ENCODE data around the gene ACOT12.

ACOT12 gene

DNA sequence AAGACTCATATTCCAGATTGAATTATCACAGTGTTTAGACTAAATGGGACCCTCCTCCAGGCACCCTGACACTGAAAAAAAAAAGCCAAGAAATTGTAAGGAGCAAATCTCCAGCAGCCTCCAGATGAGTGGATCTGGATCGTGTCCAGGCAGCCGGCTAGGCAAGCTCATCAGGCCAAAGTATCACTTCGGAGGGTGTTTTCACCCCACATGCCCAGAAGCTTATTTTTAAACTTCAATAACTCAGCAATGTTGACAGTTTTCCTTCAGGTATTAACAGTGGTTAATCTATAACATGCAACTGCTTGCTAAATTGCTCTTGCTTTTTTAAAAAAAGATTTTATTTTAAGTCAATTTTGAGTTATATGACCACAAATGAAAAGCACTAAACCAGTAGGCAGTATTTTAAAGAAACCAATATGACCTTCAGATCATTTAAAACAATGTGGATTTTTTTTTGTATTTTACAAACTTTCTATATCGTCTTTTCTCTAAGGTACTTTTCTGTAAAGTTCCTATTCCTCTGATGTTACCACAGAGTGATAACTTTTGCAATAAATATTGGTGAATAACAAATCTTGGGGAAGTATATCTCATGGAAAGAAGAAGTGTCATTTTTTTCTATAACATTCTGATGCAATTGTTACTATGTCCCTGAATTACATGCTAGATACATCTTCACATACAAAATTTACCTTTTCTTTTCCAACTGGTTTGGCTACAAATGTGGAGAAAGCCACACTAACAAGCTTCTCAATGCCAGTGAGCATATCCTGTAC lies 30.7 kb downstream of the ACOT12 start:
- intact Hi-C loops (cut with DNase I; ENCODE audit: low total_unique reads), result no loop called here
- TF ChIP-seq, protein P1, sequence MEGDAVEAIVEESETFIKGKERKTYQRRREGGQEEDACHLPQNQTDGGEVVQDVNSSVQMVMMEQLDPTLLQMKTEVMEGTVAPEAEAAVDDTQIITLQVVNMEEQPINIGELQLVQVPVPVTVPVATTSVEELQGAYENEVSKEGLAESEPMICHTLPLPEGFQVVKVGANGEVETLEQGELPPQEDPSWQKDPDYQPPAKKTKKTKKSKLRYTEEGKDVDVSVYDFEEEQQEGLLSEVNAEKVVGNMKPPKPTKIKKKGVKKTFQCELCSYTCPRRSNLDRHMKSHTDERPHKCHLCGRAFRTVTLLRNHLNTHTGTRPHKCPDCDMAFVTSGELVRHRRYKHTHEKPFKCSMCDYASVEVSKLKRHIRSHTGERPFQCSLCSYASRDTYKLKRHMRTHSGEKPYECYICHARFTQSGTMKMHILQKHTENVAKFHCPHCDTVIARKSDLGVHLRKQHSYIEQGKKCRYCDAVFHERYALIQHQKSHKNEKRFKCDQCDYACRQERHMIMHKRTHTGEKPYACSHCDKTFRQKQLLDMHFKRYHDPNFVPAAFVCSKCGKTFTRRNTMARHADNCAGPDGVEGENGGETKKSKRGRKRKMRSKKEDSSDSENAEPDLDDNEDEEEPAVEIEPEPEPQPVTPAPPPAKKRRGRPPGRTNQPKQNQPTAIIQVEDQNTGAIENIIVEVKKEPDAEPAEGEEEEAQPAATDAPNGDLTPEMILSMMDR (IDR thresholded peaks at IDR 0.05), result no peak
- Histone ChIP-seq H3K36me3 (no peaks in the 10 kb centered on the region), H3K4me1 (no peaks in the 10 kb centered on the region), H3K4me3 (no peak overlapping the region), H3K27ac (no peak overlapping the region), H3K27me3 (no peaks in the 10 kb centered on the region), H3K9me3 (no peaks in the 10 kb centered on the region)
- DNase-seq, result no peak

DNA sequence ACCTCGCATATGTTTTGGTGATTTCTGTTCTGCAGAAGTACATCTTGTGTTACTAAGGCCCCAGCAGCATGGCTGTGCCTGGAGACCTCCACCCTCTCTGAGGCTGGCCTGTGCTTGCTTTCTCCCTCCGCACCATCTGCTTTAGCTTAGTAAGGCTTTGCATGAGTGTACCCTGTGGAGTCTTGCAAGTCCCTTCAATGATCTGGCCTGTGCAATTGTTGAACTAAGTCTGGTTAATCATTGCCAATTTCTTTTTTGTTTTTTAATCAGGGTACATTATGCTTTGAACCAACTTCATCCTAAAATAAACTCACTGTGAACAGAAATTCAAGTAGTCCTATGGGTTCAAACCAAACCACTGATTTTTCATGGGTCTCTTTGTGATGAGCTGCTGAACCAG lies 32.3 kb downstream of the ACOT12 start:
- Histone ChIP-seq H3K9me3 (no peaks in the 10 kb centered on the region), H3K4me1 (no peaks in the 10 kb centered on the region), H3K36me3 (no peaks in the 10 kb centered on the region), H3K27me3 (no peaks in the 10 kb centered on the region), H3K27ac (no peak overlapping the region), H3K4me3 (no peak overlapping the region)
- TF ChIP-seq, protein P1 (IDR thresholded peaks at IDR 0.05), result no peak
- no peak for DNase-seq
- intact Hi-C loops (cut with DNase I; ENCODE audit: low total_unique reads), result no loop called here

DNA sequence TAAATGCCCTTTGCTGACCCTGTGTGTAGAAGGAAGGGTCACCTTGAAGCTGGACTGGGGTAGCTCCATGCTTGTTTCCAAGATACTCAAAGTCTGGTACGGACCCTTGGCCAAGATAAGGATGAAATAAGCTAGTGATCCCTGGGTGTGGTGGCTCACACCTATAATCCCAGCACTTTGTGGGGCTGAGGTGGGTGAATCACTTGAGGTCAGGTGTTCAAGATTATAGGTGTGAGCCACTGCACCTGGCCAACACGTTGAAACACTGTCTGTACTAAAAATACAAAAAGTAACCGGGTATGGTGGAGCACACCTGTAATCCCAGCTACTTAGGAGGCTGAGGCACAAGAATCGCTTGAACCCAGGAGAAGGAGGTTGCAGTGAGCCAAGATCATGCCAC lies 33.3 kb downstream of the ACOT12 start:
- intact Hi-C loops (cut with DNase I; ENCODE audit: low total_unique reads), result no loop called here
- no peak overlapping the region for H3K4me3 ChIP-seq
- DNase-seq, result no peak
- TF ChIP-seq, protein P1 (IDR thresholded peaks at IDR 0.05), result no peak
- H3K4me1 ChIP-seq, result no peaks in the 10 kb centered on the region
- no peaks in the 10 kb centered on the region for H3K27me3 ChIP-seq
- H3K27ac ChIP-seq, result no peak overlapping the region
- no peaks in the 10 kb centered on the region for H3K36me3 ChIP-seq
- no peaks in the 10 kb centered on the region for H3K9me3 ChIP-seq

DNA sequence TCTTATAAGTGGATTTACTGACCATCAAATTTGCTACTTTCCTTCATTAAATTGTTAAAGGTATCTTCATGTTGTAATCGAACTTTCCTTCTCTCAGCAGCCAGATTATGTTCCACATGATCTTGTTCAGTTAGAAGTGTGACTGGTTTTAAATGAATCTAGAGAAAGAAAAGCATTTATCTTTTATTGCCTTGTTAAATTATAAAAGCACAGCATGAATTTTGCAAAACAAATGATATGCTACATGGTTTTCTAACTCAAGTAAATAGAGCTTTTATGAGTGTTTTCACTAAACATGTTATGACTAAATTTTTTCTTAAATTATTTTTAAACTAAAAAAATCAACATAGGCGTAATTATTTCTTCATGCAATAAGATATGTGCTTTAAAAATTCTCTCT lies 34.1 kb downstream of the ACOT12 start:
- no peak for DNase-seq
- H3K36me3 ChIP-seq, result no peaks in the 10 kb centered on the region
- intact Hi-C loops (cut with DNase I; ENCODE audit: low total_unique reads), result no loop called here
- no peak overlapping the region for H3K27ac ChIP-seq
- H3K9me3 ChIP-seq, result no peaks in the 10 kb centered on the region
- TF ChIP-seq, protein P1 (IDR thresholded peaks at IDR 0.05), result no peak
- no peak overlapping the region for H3K4me3 ChIP-seq
- no peaks in the 10 kb centered on the region for H3K4me1 ChIP-seq
- no peaks in the 10 kb centered on the region for H3K27me3 ChIP-seq

DNA sequence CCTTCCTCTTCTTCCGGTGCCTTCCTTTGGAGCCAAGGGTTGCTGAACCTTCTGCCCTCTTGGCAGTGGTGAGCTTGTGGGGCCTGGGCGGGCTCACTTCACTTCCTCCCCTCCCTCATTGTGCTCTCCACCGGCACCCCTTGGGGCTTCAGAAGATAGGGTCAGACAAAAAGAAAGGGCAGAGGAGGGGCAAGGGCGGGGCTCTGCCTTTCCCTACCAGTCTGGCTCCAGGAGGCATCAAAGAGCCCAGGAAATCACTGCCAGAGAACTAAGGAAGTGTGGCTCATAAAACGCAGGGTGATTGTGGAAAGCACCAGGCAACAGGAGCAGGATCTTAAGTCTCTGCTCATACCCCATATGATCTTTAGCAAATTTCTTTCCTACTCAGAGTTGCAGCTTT lies 34.8 kb downstream of the ACOT12 start:
- H3K27me3 ChIP-seq, result no peaks in the 10 kb centered on the region
- TF ChIP-seq, protein P1 (IDR thresholded peaks at IDR 0.05), result no peak
- no peak for DNase-seq
- no peaks in the 10 kb centered on the region for H3K36me3 ChIP-seq
- H3K9me3 ChIP-seq, result no peaks in the 10 kb centered on the region
- no peaks in the 10 kb centered on the region for H3K4me1 ChIP-seq
- no peak overlapping the region for H3K4me3 ChIP-seq
- no peak overlapping the region for H3K27ac ChIP-seq
- intact Hi-C loops (cut with DNase I; ENCODE audit: low total_unique reads), result no loop called here
